HPDE6-E6E7 (cell line): ENCODE measurements around the gene CACNA1I.

ENCODE experiments used
- DNase-seq: peaks from one replicate; pipeline ENCODE4 v3.0.0; 2011; ENCODE audit warnings: missing footprints; ENCODE audit errors: extremely low spot score

Gene CACNA1I

GRCh38 chr22:39597236-39597869 is 26.8 kb downstream of the CACNA1I start:
- no peak for DNase-seq

- peak; percentile 67 for DNase-seq
Observed at GRCh38 chr22:39598017-39598965, 27.7 kb downstream of the CACNA1I start.

- no peak for DNase-seq
Observed at GRCh38 chr22:39600491-39601179, 30.1 kb downstream of the CACNA1I start.

DNA sequence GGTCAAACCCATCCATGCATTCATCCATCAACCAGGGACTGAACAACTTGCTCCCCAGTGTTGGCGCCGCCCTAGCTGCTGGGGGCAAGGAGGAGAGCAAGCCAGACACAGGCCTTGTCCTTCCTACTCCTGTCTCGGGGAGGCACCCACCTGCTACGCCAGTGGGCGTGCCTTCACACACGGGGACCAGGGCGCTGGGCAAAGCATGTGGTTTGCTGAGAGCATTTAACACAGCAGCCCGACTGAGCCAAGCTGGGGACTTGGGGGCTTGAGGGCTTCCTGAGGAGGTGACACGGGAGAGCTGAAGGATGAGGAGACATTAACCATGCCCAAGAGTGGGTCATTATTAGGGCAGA is 30.6 kb downstream of the CACNA1I start:
- DNase-seq: no peak

GRCh38 chr22:39603345-39603744 is 32.8 kb downstream of the CACNA1I start:
- no peak for DNase-seq

GRCh38 chr22:39610246-39610645 is 39.7 kb downstream of the CACNA1I start:
- DNase-seq: no peak

GRCh38 chr22:39610766-39611165 is 40.2 kb downstream of the CACNA1I start:
- DNase-seq: no peak

GRCh38 chr22:39611360-39611759 is 40.8 kb downstream of the CACNA1I start:
- no peak for DNase-seq

DNA sequence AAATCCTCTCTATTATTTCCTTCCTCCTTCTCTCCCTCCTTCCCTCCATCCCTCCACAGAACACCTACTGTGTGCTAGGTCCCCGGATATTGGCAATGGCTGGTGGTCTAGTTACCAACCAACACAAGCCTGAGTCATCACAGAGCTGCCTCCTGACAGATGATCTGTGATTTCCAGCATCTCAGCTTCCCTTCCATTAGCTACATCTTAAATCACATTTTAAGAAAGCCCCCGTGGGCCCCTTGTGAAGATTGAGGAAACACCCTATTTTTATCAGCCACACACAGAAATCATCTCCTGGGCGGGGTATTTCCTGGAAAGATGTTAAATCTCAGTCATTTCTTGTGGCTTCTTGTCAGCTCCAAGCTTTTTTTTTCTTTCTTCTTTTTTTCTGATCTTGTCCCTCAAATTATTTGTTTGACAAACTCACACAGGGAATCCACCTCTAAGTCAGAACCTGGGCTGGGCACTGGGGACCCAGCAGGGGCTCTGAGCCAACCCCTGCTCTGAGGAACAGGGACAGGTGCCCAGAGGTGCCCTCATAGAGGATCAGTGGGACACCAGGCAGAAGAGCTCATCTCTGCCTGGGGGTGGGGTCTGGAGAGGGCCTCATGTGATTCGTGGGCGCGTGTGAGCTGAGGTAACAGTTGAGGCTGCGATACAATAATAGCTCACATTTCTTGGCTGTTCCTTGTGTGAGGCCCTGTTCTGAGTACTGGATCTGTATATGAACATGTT is 42.4 kb downstream of the CACNA1I start:
- DNase-seq: no peak

DNA sequence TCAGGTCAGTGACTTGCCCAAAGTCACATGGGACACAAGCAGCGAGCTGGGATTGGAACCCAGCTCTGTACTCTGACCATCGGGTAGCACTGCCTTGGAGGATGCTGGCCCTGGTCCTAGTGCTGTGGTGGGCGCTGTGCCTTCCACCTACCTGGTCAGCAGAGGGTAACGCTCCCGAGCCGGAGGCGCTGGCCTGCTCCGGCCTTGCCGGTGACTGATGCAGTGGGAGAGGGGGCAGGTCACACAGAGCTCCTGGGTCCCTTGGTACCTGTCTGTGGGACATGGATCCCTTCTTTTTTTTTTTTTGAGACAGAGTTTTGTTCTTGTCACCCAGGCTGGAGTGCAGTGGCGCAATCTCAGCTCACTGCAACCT is 43.0 kb downstream of the CACNA1I start:
- DNase-seq: no peak

DNA sequence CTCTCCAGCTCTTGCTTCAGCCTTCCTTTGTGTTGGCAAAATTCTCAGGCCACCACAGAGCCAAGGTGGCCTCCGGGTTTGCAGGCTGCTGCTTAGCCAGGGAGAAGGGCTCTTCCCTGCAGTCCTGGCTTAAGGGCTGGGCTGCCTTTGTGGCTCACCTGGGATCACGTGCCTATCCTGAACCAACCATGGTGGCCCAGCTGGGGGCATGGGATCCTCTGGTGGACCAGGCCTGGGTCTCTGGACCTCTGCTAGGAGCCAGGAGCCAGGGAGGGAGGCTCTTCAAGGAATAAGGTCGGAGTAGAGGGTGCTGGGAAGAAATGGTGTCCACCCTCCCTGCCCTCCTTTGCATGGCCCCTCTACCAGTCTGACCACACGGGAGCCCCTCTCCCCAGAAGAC is 43.9 kb downstream of the CACNA1I start:
- DNase-seq: no peak

DNA sequence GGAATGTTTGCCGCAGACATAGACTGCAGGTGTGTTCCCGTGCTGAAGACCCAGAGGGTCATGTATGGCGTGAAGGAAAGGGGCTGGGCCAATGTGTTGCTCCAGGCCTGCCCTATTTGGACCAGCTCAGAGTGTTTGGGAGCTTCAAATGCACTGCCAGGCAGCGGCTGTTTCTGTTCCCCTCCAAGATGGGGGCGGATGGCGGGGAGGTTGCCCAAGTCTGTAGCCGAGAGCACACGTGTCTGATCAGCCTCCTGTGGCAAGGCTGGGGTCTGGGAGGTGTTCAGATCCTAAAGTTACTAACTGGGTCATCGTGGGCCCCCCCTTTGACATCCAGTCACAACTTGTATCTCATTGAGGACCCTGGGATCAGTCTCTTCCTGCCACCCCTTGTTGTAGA is 45.5 kb downstream of the CACNA1I start:
- no peak for DNase-seq

- DNase-seq: no peak
Observed at GRCh38 chr22:39616781-39617180, 46.2 kb downstream of the CACNA1I start.

- DNase-seq: no peak
Observed at GRCh38 chr22:39617342-39617741, 46.8 kb downstream of the CACNA1I start.

DNA sequence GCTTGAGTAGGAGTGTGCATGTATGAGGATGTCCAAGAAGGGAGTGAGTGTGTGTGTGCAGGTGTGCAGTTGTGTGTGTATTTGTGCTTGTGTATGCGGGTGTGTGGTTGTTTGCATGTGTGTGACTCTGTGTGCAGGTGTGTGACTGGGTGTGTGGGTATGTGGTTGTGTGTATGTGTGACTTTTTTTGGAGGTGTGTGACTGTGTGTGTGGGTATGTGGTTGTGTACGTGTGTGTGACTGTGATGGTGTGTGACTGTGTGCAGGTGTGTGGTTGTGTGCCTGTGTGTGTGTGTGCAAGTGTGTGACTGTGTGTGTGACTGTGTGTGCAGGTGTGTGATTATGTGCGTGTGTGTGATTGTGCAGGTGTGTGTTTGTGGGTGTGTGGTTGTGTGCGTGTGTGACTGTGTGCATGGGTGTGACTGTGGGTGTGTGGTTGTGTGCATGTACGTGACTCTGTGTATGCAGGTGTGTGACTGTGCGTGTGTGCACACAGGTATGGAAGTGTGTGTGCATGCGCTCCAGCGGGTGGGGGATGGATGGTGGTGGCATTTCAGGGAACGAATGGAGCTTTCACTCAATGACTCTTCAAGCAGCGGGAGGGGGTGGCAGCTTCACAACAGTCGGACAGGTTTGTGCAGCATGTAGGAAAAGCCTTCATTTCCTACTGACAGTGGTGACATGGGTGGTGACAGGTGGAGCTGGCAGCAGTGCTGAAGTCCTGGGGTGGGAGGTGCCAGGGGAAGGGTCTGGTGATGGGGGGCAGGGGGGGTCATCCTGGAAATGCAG is 47.6 kb downstream of the CACNA1I start:
- no peak for DNase-seq

GRCh38 chr22:39618996-39619530 is 48.5 kb downstream of the CACNA1I start:
- no peak for DNase-seq

- no peak for DNase-seq
Observed at GRCh38 chr22:39620924-39621690, 50.6 kb downstream of the CACNA1I start.

GRCh38 chr22:39621826-39622225 is 51.3 kb downstream of the CACNA1I start:
- DNase-seq: no peak

GRCh38 chr22:39622881-39623367 is 52.4 kb downstream of the CACNA1I start:
- DNase-seq: peak; percentile 10
